NOMO-1 (cell line): ENCODE measurements around the gene ZNF845.
"Not testable (repeated sequence)": the region's sequence is repeated elsewhere in the genome, so short reads cannot be mapped to it uniquely, and the experiment has no call there.

Experiments used
- DNase-seq, 2 experiments: peaks; one replicate each; lab custom pipeline; 2025; ENCODE audit not compliant: unreplicated experiment in 2 of 2; lab: John Stamatoyannopoulos, UW

ZNF845 gene

DNA sequence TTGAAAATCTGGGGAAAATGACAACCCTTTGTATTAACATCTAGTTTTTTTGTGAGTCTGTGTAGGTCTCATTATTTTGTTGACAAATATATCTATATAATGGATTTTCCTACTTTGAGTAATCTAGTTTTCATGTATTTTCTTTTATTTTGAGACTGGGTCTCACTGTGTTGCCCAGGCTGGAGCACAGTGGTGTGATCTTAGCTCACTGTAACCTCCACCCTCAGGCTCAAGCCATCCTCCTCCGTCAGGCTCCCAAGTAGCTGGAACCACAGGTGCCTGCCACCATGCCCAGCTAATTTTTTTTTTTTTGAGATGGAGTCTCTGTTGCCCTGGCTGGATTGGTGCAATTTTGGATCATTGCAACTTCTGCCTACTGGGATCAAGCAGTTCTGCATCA lies 41.2 kb downstream of the ZNF845 start:
- no peak for DNase-seq

DNA sequence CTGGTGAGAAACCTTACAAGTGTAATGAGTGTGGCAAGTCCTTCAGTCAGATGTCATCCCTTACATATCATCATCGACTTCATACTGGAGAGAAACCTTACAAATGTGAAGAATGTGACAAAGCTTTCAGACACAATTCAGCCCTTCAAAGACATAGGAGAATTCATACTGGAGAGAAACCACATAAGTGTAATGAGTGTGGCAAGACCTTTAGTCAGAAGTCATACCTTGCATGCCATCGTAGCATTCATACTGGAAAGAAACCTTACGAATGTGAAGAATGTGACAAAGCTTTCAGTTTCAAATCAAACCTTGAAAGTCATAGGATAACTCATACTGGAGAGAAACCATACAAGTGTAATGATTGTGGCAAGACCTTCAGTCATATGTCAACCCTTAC lies 47.8 kb downstream of the ZNF845 start:
- DNase-seq: no peak

DNA sequence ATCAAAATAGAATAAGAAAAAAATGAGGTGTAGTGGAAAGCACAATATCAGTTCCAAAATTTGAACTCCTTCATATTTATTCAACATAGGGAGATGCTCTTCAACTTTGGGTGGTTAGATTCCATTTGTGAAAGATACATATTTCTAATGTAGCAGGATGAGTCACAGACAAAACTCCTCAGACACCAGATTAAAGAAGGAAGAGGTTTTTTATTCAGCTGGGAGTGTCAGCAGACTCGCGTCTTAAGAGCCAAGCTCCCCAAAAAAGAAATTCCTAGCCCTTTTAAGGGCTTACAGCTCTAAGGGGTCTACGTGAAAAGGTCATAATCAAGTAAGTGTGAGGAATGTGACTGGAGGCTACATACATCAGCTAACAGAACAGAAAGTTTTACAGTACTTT lies 54.6 kb downstream of the ZNF845 start:
- no peak for DNase-seq

DNA sequence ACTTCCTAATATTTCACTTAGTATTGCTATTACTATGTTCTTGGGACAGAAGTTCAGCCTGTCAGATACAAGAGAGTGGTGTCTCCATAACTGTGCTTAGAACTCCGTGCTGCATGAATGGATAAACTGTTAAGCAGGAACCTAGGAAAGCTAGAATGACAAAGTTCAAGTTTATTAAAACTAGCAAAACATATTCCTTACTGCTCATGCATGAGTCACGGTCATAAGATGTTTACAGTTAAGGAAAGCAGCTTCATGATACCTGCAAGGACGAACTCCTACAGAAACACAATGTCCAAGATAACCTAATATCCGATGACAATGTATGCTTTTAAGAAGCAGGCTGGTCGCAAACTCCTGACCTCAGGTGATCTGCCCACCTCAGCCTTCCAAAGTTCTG lies 55.4 kb downstream of the ZNF845 start:
- no peak for DNase-seq

DNA sequence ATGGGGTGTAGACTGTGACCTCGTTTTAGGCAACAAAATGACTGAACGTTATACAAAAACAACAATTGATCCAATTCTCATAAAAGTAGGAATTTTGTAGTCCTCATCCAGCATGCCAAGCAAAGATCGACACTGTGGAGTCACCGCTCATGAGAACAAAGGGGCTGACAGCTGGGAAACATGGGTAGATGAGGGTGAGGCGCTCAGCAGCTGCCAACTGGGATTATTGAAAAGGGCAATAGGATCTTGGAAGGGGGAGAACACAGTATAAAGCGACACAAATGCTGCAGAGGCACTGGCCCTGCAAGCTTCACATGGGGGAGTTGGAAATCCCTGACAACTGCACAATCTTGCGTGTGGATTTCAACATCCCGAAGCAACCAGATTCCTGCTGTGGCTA lies 56.0 kb downstream of the ZNF845 start:
- DNase-seq: no peak

DNA sequence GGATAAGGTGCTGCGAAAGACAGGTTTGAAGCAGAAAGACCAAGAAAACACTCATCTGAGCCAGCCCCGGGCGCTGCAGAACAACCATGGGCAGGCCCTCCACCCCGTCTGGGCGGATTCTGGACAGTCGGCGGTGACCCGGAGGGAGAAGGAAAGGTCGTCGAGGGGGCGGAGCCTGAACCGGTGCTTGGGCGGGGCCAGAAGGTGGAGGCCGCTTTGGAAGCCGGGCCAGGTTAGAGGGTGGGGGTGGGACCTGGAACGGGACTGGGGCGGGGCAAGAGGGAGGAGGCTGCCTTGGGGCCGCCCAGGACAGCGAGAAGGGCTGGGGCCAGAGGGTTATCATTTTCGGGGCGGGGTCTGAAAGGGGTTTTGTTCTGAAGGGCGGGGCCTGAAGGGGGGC lies 56.4 kb downstream of the ZNF845 start:
- no peak for DNase-seq

DNA sequence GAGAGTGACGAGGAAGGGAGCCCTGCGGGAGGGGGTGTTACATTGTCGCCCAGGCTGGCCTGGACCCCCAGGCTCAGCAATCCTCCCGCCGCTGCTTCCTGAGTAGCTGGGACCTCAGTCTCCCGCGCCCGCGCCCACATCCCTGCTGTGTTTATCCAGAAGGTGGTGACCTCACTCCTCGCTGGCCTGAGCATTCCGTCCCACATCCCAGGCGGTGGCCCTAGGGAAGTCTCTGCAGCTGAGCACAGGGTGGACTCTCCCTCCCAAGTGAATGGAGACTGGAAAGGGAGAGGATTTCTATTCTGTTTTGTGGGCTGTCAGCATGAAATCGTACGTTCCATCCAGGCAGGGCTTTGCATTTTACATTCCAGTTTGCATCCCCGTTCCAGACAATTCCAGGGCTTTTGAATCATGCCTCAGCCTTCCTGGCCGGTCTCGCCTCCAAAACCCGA lies 61.0 kb downstream of the ZNF845 start:
- DNase-seq: no peak

DNA sequence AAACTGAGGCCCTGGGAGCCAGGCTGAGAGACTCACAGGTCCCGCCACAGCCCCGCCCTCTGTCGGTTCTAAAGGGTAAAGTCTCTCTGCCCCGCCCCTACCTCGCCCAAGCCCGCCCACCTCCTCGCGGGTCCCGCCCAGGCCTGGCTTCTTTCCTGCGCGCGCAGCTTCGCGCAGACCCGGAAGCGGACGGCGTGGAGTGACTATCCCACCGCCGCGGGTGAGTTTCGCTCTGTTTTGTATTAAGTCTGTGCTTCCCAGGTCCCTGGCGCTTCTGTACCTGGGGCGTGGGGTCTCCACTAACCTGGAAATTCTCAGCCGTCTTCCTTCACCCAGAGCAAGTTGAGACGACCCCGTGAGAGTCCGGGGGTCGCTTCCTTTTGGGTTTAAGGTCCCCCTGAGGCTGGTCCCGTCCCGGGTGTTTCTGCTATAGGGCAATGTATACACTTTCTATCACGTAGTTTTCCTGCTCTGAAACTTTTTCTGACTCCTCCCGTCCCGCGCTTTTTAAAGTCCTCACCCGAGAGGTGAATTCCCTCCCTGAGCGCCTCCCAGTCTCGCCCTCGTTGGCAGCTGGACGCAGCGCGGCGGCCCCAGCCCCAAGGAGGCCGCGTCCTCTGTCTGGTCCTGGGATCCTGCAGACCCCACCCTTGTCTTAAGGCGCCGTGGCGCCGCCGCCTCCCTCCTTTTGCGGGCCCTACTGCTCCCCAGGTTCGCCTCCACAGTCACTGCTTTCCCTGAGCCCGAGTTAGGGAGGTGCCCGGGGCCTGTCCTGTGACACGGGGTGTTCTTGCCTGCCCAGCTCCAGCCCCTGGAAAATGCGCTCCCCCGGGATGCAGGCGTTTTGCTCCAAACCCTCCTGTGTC lies 61.7 kb downstream of the ZNF845 start, which contains the start of gene ZNF765:
Gene ZNF765, plus strand, starts transcription at position 176 of the 866 bp plus-strand sequence. CDS start 2,867 bp downstream, outside the sequence.
- DNase-seq: peak; percentile 79 to 90

DNA sequence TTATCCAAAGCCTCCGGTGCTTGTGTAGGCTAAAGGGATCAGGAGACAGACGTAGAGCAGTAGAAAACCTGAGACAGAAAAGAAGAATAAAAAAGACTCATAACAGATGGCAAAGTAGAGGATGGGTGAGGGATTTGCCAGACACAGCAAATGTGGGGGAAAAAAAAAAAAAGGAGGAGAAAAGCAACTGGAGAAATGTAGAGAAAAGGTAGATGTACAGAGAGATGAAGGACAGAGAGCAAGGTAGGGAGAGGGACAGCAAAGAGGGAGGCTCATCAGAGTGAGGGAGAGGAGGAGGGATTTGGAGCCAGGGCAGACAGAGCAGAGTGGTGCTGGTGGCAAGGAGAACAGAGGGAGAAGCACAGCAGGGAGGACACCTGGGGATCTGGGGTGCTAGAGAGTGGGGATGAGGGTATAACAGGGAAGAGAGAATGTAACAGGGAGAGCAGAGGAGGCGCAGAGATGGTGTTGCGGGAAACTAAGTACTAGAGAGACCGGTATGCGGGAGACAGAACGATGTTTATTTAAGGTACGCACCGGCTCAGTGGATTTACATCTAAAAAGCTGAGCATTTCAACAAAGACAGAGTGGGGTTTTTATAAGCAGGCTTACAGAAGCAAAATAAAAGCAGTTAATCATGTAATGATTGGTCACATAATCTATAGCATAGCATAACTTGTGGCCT lies 62.4 kb downstream of the ZNF845 start:
- not testable (repeated sequence) for DNase-seq

DNA sequence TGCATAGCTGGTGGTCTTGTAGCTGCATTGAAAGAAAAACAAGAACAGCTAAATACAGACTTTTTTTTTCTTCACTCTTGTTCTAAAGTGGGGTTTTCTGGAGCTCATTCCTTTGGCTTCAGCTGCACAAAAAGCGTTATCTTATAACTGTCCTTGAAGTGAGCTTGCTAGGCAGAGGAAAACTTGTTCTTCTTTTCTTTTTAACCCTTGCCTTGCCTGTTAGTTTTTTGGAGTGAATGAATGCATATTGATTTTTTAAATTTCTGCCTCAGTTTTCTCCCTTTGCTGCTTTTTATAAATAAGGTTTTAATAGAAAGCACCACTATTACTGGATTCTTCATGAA lies 62.9 kb downstream of the ZNF845 start:
- DNase-seq: no peak

DNA sequence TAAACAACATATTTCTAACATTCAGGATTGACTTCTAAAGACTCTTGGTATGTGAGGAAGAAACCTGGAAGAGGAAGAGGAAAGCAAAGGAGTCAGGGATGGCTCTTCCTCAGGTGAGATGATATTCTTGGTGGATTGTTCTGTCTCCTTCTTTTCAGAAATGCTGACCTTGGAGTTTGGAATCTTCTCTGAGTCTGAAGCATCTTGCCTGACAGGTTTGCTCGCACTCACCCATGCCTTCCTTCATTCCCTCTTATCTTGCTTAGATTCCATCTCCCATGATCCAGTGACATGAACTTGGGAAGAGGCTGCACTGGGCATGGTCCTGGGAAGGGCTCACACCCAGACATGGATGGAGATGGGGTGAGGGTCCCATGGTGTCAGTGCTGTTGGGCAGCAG lies 64.4 kb downstream of the ZNF845 start:
- not testable (repeated sequence) for DNase-seq
